DOHH2 (cell line): Measurements from ENCODE around the gene LIMD2.

Experiments
- H3F3A ChIP-seq: fragments of 200-600 bp; sonication (generic), shearing (Covaris generic); 2 replicates; pipeline ENCODE4 v1.6.0; 2016; ENCODE audit warnings: antibody characterized with exemption, mild to moderate bottlenecking; ENCODE audit not compliant: control insufficient read depth, insufficient read depth
- H3K27ac ChIP-seq: fragments of 200-600 bp; sonication (generic); 2 replicates; pipeline ENCODE4 v1.5.1; 2014; ENCODE audit warnings: low read depth, mild to moderate bottlenecking, low read length, moderate library complexity
- H3K27me3 ChIP-seq: fragments of 200-600 bp; sonication (generic); 2 replicates; pipeline ENCODE4 v1.6.1; 2014; ENCODE audit warnings: mild to moderate bottlenecking, low read length, mixed read lengths; ENCODE audit not compliant: control insufficient read depth
- H3K36me3 ChIP-seq: fragments of 200-600 bp; sonication (generic); 2 replicates; pipeline ENCODE4 v1.6.1; 2014; ENCODE audit warnings: mild to moderate bottlenecking, low read length, moderate library complexity, mixed read lengths; ENCODE audit not compliant: control insufficient read depth
- H3K4me1 ChIP-seq: fragments of 200-600 bp; sonication (generic); 2 replicates; pipeline ENCODE4 v1.6.1; 2014; ENCODE audit warnings: mild to moderate bottlenecking, low read length, mixed read lengths; ENCODE audit not compliant: control insufficient read depth
- H3K4me2 ChIP-seq: fragments of 200-600 bp; sonication (generic); 2 replicates; pipeline ENCODE4 v1.6.0; 2014; ENCODE audit warnings: mild to moderate bottlenecking, low read length, moderate library complexity
- H3K4me3 ChIP-seq: fragments of 200-600 bp; sonication (generic); 2 replicates; pipeline ENCODE4 v1.5.1; 2014; ENCODE audit warnings: mild to moderate bottlenecking, low read length, mixed read lengths
- H3K79me2 ChIP-seq: fragments of 200-600 bp; sonication (generic); 2 replicates; pipeline ENCODE4 v1.6.1; 2014; ENCODE audit warnings: mild to moderate bottlenecking, low read length, mixed read lengths; ENCODE audit not compliant: control insufficient read depth
- H3K9me2 ChIP-seq: fragments of 200-600 bp; sonication (generic); replicated peaks from 2 replicates; pipeline ENCODE4 v1.6.1; 2014; ENCODE audit warnings: mild to moderate bottlenecking, low read length, mixed read lengths; ENCODE audit not compliant: control insufficient read depth
- H3K9me3 ChIP-seq: fragments of 200-600 bp; sonication (generic); 2 replicates; pipeline ENCODE4 v1.6.1; 2014; ENCODE audit warnings: antibody characterized with exemption, low read length, mixed read lengths; ENCODE audit not compliant: control insufficient read depth, insufficient read depth
- H4K20me1 ChIP-seq: fragments of 200-600 bp; sonication (generic); 2 replicates; pipeline ENCODE4 v1.6.0; 2014; ENCODE audit warnings: low read depth, mild to moderate bottlenecking, antibody characterized with exemption, low read length, moderate library complexity; ENCODE audit not compliant: control insufficient read depth, insufficient read depth
- EZH2phosphoT487 ChIP-seq: fragments of 200-600 bp; sonication (generic); IDR thresholded peaks from 2 replicates; pipeline ENCODE4 v1.6.1; 2017; ENCODE audit warnings: borderline replicate concordance, mild to moderate bottlenecking, antibody characterized with exemption, low read length, moderate library complexity, mixed read lengths
- TF ChIP-seq, protein P1 (sequence below): fragments of 200-600 bp; sonication (generic); IDR thresholded peaks from one replicate; pipeline ENCODE4 v1.5.1; 2014; ENCODE audit warnings: antibody characterized with exemption, mild to moderate bottlenecking, low read depth, low read length; ENCODE audit not compliant: poor library complexity, severe bottlenecking

LIMD2 gene

DNA sequence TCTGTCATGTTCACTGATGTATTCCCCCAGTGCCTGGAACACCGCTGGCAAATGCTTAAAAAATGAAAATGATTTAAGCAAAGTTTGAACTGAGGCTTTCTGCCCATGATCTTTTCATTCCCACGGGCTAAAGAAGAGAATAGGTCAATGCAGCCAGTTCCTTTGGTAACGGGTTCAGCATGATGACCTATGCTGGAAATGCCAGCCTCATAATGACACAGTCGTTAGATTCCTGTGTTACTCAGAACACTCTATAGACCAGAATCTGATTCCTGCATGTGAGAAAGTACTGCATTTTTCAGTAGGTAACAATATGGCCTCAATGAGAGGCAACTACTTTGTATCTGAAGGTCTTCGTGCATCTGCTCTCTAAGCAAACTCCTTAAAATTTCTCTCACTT, 19.1 kb upstream of the LIMD2 start:
- H4K20me1 ChIP-seq, result no peaks in the 10 kb centered on the region
- H3K36me3 ChIP-seq, result peaks cover 14% of the 10 kb centered on the region
- H3K9me3 ChIP-seq, result no peaks in the 10 kb centered on the region
- no peaks in the 10 kb centered on the region for H3K4me1 ChIP-seq
- no peaks in the 10 kb centered on the region for H3K9me2 ChIP-seq
- no peak overlapping the region for H3K4me2 ChIP-seq
- peaks cover 3% of the 10 kb centered on the region; the same call in 1 of the 2 replicates for H3F3A ChIP-seq
- H3K4me3 ChIP-seq, result no peak overlapping the region
- no peak for TF ChIP-seq EZH2phosphoT487
- TF ChIP-seq, protein P1, sequence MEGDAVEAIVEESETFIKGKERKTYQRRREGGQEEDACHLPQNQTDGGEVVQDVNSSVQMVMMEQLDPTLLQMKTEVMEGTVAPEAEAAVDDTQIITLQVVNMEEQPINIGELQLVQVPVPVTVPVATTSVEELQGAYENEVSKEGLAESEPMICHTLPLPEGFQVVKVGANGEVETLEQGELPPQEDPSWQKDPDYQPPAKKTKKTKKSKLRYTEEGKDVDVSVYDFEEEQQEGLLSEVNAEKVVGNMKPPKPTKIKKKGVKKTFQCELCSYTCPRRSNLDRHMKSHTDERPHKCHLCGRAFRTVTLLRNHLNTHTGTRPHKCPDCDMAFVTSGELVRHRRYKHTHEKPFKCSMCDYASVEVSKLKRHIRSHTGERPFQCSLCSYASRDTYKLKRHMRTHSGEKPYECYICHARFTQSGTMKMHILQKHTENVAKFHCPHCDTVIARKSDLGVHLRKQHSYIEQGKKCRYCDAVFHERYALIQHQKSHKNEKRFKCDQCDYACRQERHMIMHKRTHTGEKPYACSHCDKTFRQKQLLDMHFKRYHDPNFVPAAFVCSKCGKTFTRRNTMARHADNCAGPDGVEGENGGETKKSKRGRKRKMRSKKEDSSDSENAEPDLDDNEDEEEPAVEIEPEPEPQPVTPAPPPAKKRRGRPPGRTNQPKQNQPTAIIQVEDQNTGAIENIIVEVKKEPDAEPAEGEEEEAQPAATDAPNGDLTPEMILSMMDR, result no peak
- H3K27ac ChIP-seq, result no peak overlapping the region
- no peaks in the 10 kb centered on the region for H3K27me3 ChIP-seq
- no peaks in the 10 kb centered on the region for H3K79me2 ChIP-seq

DNA sequence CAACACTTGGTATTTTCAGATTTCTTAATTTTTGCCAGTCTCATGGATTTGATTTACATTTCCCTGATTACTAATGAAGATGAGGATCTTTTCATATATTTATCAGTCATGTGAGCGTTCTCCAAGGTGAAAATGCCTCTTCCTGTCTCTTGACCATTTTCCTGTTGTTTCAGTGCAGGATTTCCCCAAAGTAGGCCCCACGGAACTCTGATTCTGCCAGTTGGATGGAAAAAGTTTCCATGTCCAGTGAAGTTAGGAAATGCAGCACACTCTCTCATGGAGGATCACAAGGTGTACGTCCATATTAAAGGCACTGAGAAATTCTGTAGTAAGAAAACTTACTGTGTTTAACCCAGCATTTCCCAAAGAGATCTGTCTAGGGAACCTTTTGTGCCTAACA, 16.5 kb upstream of the LIMD2 start:
- Histone ChIP-seq H3K4me2 (no peak overlapping the region), H3K4me1 (no peaks in the 10 kb centered on the region), H3K9me3 (no peaks in the 10 kb centered on the region), H3K36me3 (peaks cover 22% of the 10 kb centered on the region), H3K79me2 (no peaks in the 10 kb centered on the region), H4K20me1 (no peaks in the 10 kb centered on the region), H3K4me3 (no peak overlapping the region), H3K27ac (no peak overlapping the region), H3K9me2 (no peaks in the 10 kb centered on the region), H3F3A (no peaks in the 10 kb centered on the region), H3K27me3 (no peaks in the 10 kb centered on the region)
- TF ChIP-seq, protein P1, result no peak
- no peak for TF ChIP-seq EZH2phosphoT487

DNA sequence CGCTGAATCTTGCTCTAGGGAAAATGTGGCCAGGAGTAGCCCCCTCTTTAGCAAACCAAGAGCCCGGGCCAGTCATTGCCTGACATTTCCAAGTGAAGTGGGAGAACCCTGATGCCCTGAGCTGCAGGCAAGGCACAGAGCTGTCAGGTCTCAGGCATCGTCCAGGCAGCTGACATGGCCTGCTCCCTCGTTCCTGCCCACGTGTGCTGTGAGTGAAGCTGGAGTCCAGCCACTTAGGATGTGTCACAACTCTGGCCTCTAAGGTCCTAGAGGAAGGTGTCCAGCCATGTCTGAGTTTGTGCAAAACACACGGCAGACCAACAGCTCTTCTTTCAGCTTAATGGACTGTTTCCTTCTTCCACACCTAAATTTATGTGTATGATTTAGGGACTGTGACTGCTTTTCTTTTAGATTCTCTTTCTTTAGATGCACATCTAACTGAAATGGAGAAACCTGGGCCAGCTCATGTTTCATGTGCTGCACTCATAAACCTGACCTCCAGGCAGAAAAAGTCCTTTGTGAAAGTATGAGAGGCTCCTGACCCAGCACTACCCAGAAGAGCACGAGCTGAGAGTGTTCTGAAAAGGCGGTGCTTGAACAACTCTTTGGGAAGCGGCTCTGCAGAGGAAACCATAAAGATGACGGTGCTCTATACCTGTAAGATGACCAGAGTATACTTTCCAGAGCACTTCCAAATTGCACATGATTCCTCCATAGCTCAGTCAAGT, 14.8 kb upstream of the LIMD2 start:
- H3K79me2 ChIP-seq, result no peaks in the 10 kb centered on the region
- no peak overlapping the region for H3K4me3 ChIP-seq
- TF ChIP-seq, protein P1, result no peak
- TF ChIP-seq EZH2phosphoT487, result no peak
- H3K9me2 ChIP-seq, result no peaks in the 10 kb centered on the region
- H3F3A ChIP-seq, result no peaks in the 10 kb centered on the region; the same call in 1 of the 2 replicates
- no peaks in the 10 kb centered on the region for H3K4me1 ChIP-seq
- no peaks in the 10 kb centered on the region for H3K27me3 ChIP-seq
- H4K20me1 ChIP-seq, result peaks cover 3% of the 10 kb centered on the region; the same call in 1 of the 2 replicates
- H3K9me3 ChIP-seq, result no peaks in the 10 kb centered on the region
- H3K36me3 ChIP-seq, result peaks cover 33% of the 10 kb centered on the region
- H3K27ac ChIP-seq, result no peak overlapping the region
- H3K4me2 ChIP-seq, result no peak overlapping the region
